GM12878 (cell line): Measurements from ENCODE around the gene SNAI3. TPM values are rescaled to one million over a fixed set of nuclear protein-coding genes. Genes with fewer than 3 reads are reported as not detected.

ENCODE experiments used
- BCL11A ChIP-seq: IDR thresholded peaks from 2 replicates; pipeline ENCODE4 v1.6.1; 2011; ENCODE audit warnings: low read depth, low read length
- CEBPZ ChIP-seq: fragments of 150-350 bp; IDR thresholded peaks from 2 replicates; pipeline ENCODE4 v1.6.1; 2016; ENCODE audit warnings: low read depth, low read length
- EED ChIP-seq: sonication (generic); IDR thresholded peaks from 2 replicates; pipeline ENCODE4 v1.6.1; 2016; ENCODE audit warnings: antibody characterized with exemption, low read depth
- EZH2 ChIP-seq: IDR thresholded peaks from 2 replicates; pipeline ENCODE4 v1.6.1; 2012; ENCODE audit warnings: low read depth, mild to moderate bottlenecking, control low read depth, inconsistent platforms, low read length, borderline replicate concordance; ENCODE audit not compliant: control insufficient read depth
- GATAD2B ChIP-seq: fragments of 450-650 bp; conservative IDR thresholded peaks from 2 replicates; pipeline ENCODE4 v1.6.1; 2017; ENCODE audit warnings: low read depth, mild to moderate bottlenecking, moderate library complexity
- IRF3 ChIP-seq: fragments of 450-650 bp; IDR thresholded peaks from 2 replicates; pipeline ENCODE4 v1.6.1; 2014; ENCODE audit warnings: mild to moderate bottlenecking
- MTA3 ChIP-seq: IDR thresholded peaks from 2 replicates; pipeline ENCODE4 v1.6.1; 2012; ENCODE audit warnings: low read length, inconsistent platforms, borderline replicate concordance
- MXI1 ChIP-seq: fragments of 150-350 bp; IDR thresholded peaks from 2 replicates; pipeline ENCODE4 v1.6.1; 2011; ENCODE audit warnings: low read depth, mild to moderate bottlenecking, inconsistent platforms, low read length, improper control_type of control experiment
- NFXL1 ChIP-seq: fragments of 450-650 bp; IDR thresholded peaks from 2 replicates; pipeline ENCODE4 v1.6.1; 2017; ENCODE audit warnings: antibody characterized with exemption, mild to moderate bottlenecking, borderline replicate concordance
- NR2C1 ChIP-seq: fragments of 450-650 bp; IDR thresholded peaks from 2 replicates; pipeline ENCODE4 v1.6.1; 2017; ENCODE audit warnings: antibody characterized with exemption, mild to moderate bottlenecking, moderate library complexity
- POLR2A ChIP-seq: IDR thresholded peaks from 2 replicates; pipeline ENCODE4 v1.6.1; 2011; ENCODE audit warnings: low read depth, mild to moderate bottlenecking, low read length
- POU2F2 ChIP-seq: IDR thresholded peaks from 3 replicates; pipeline ENCODE4 v1.6.1; 2011; ENCODE audit warnings: low read depth, mild to moderate bottlenecking, low read length, borderline replicate concordance
- PRDM15 ChIP-seq: fragments of 450-650 bp; formaldehyde crosslinking; IDR thresholded peaks from 2 replicates; pipeline ENCODE4 v1.4.0; 2020; ENCODE audit warnings: mild to moderate bottlenecking, moderate library complexity
- RAD51 ChIP-seq: fragments of 450-650 bp; IDR thresholded peaks from 2 replicates; pipeline ENCODE4 v1.6.1; 2016; ENCODE audit warnings: moderate library complexity, mild to moderate bottlenecking, inconsistent platforms
- TCF7 ChIP-seq: IDR thresholded peaks from 2 replicates; pipeline ENCODE4 v1.6.1; 2014; ENCODE audit warnings: antibody characterized with exemption, borderline replicate concordance
- WRNIP1 ChIP-seq: IDR thresholded peaks from 2 replicates; pipeline ENCODE4 v1.6.1; 2011; ENCODE audit warnings: low read depth, low read length, improper control_type of control experiment, borderline replicate concordance
- ZNF622 ChIP-seq: fragments of 450-650 bp; IDR thresholded peaks from 2 replicates; pipeline ENCODE4 v1.6.1; 2017; ENCODE audit warnings: mild to moderate bottlenecking, inconsistent platforms
- ZZZ3 ChIP-seq: IDR thresholded peaks from 2 replicates; pipeline ENCODE4 v1.6.1; 2011; ENCODE audit warnings: low read depth; ENCODE audit not compliant: control insufficient read depth, insufficient read length
- polyA plus RNA-seq, 11 experiments: library from polyadenylated mRNA; depleted of rRNA in 4 of 11; unstranded in 6 of 11; stranded (reverse) in 5 of 11; fragments of >200 nt; fragmentation: Nextera tagmentation in 4 of 11; fragmentation: Illumina TruSeq in 1 of 11; extraction: Ambion mirVana in 4 of 11; extraction: Trizol in 1 of 11; gene quantifications; 1 replicate in 1 of 11; 2 replicates in 10 of 11; pipeline versions ENCODE4 v1.2.1 to v1.2.3, GENCODE V29; 2011 to 2016; ENCODE audit warnings: inconsistent platforms in 2 of 11, missing spikeins in 2 of 11, low read depth in 1 of 11
- total RNA-seq, 4 experiments: library from RNA; depleted of rRNA in 3 of 4; stranded (reverse); fragments of >200 nt in 3 of 4; fragmentation: Illumina TruSeq in 1 of 4; extraction: Trizol in 1 of 4; gene quantifications; 2 replicates each; pipeline versions ENCODE4 v1.2.1 to v1.2.3, GENCODE V29; 2013 to 2021
- TF ChIP-seq, protein P1 (sequence below): fragments of 450-650 bp; IDR thresholded peaks from 2 replicates; pipeline ENCODE4 v1.6.1; 2017; ENCODE audit warnings: low read depth, mild to moderate bottlenecking, moderate library complexity
- TF ChIP-seq, protein P2 (sequence below): fragments of 450-650 bp; IDR thresholded peaks from 2 replicates; pipeline ENCODE4 v1.6.1; 2016; ENCODE audit warnings: mild to moderate bottlenecking

SNAI3 gene
- total and polyA plus RNA-seq, 10 of the 15 experiments (the other 5 are each of a cell fraction or from before 2014, with no cell fraction given): 0.21 to 7.4 (median 3.0) TPM

DNA sequence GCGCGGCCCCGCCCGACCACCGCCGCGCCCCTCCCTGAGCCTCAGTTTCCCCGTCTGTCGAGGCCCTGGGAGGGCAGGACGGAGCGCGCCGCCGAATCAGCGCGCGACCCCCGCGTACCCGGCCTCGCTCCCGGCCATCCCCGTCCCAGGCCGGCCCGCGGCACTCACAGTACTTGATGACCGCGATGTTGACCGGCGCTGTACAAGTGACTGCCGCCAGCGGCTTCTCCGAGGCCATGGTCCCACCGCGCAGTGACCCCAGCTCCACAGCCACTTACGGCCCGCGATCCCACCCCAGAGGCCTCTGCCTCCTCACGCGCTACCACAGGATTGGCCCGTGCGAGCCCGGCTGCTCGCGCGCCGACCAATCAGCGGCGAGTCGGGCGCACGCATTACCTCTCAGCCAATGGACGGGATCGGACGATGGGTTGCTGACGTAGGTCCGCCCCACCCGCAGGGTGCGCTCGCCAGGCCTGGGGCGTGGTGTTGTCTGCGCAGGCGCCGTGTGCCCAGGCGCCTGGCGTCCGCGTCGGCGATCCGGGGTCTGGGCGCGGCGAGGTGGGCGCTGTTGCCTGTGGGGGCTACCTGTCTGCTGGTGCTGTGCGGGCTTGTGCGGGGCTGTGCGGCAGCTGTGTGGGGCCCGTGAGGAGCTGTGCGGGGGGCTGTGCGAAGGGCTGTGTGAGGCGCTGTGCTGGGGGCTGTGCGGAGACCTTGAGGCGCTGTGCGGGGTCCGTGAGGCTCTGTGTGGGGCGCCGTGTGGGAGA lies 23.3 kb downstream of the SNAI3 start, which contains the start of gene MVD (continued):
- TF ChIP-seq CEBPZ: peak; percentile 43; the same call in 1 of the 2 replicates
- no peak for TF ChIP-seq NFXL1
- no peak for TF ChIP-seq RAD51
- TF ChIP-seq EZH2: no peak
- no peak for TF ChIP-seq ZZZ3
- TF ChIP-seq, protein P1, sequence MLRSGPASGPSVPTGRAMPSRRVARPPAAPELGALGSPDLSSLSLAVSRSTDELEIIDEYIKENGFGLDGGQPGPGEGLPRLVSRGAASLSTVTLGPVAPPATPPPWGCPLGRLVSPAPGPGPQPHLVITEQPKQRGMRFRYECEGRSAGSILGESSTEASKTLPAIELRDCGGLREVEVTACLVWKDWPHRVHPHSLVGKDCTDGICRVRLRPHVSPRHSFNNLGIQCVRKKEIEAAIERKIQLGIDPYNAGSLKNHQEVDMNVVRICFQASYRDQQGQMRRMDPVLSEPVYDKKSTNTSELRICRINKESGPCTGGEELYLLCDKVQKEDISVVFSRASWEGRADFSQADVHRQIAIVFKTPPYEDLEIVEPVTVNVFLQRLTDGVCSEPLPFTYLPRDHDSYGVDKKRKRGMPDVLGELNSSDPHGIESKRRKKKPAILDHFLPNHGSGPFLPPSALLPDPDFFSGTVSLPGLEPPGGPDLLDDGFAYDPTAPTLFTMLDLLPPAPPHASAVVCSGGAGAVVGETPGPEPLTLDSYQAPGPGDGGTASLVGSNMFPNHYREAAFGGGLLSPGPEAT: no peak
- peak; percentile 51; the same call in 2 of the 3 replicates for TF ChIP-seq POU2F2
- TF ChIP-seq POLR2A: peak; percentile 95
- no peak for TF ChIP-seq TCF7
- no peak for TF ChIP-seq MXI1
- no peak for TF ChIP-seq PRDM15 (CRISPR knock-in tag)
- TF ChIP-seq, protein P2, sequence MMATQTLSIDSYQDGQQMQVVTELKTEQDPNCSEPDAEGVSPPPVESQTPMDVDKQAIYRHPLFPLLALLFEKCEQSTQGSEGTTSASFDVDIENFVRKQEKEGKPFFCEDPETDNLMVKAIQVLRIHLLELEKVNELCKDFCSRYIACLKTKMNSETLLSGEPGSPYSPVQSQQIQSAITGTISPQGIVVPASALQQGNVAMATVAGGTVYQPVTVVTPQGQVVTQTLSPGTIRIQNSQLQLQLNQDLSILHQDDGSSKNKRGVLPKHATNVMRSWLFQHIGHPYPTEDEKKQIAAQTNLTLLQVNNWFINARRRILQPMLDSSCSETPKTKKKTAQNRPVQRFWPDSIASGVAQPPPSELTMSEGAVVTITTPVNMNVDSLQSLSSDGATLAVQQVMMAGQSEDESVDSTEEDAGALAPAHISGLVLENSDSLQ: peak; percentile 41; the same call in 1 of the 2 replicates
- TF ChIP-seq NR2C1: peak; percentile 93
- no peak for TF ChIP-seq ZNF622
- no peak for TF ChIP-seq WRNIP1
- peak; percentile 94 for TF ChIP-seq IRF3
- no peak for TF ChIP-seq BCL11A
- peak; percentile 94 for TF ChIP-seq GATAD2B
- no peak for TF ChIP-seq MTA3
- TF ChIP-seq EED: no peak
